Uterus (tissue), 2 donors: ENCODE results near the gene SLC36A1.

Source experiments
- CTCF ChIP-seq, 4 experiments: fragments of 200-600 bp in 2 of 4; fragments of 450-650 bp in 2 of 4; sonication (generic) in 2 of 4; IDR thresholded peaks; one replicate each; pipeline ENCODE4 v1.5.1; 2016 to 2019; ENCODE audit warnings: antibody characterized with exemption in 4 of 4, mild to moderate bottlenecking in 2 of 4, moderate library complexity in 1 of 4
- POLR2A ChIP-seq, 2 donors: fragments of 450-650 bp; IDR thresholded peaks; one replicate each; pipeline ENCODE4 v1.6.1; 2016; ENCODE audit warnings: antibody characterized with exemption in 2 of 2, mild to moderate bottlenecking in 1 of 2, moderate library complexity in 1 of 2

DNA sequence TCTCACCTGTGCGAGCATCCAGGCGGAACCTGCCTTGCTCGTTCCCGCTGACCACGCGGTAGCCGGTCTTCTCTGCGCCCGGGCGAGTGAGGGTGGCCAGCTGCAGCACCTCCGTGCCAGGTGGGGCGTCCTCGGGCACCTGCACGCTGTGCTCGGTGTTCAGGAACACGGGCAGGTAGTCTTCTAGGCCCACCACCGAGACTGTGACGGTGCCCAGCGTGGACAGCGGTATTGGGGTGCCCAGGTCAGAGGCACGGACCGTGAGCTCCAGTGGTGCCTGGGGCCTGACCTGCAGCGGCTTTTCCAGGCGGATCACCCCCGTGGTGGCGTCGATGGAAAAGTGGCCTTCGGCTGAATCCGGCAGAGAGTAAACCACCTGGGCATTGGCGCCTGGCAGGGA, 84.2 kb downstream of the SLC36A1 start:
- TF ChIP-seq POLR2A (IDR thresholded peaks at IDR 0.05) = no peak
- no peak for TF ChIP-seq CTCF (IDR thresholded peaks at IDR 0.05)
